Prostate gland (tissue), 2 donors: ENCODE measurements around the gene KRTAP4-2. TPM values are rescaled to one million over a fixed set of nuclear protein-coding genes. Genes with fewer than 3 reads are reported as not detected.
"Not testable (repeated sequence)": the region's sequence is repeated elsewhere in the genome, so short reads cannot be mapped to it uniquely, and the experiment has no call there.

Source experiments
- DNase-seq: peaks from one replicate; pipeline ENCODE4 v3.0.0-alpha.2; 2019; ENCODE audit warnings: low spot score
- H3K27ac ChIP-seq, 2 donors: fragments of 200-600 bp; sonication (generic); 2 replicates each; pipeline ENCODE4 v1.5.1; 2017 to 2019
- H3K27me3 ChIP-seq: fragments of 200-600 bp; sonication (generic); replicated peaks from 2 replicates; pipeline ENCODE4 v1.5.1; 2019; ENCODE audit not compliant: insufficient read depth
- H3K36me3 ChIP-seq, 2 donors: fragments of 200-600 bp; sonication (generic); 1 replicate in 1 of 2; 2 replicates in 1 of 2; pipeline versions ENCODE4 v1.5.1 to v1.8.1; 2017 to 2019
- H3K4me1 ChIP-seq: fragments of 200-600 bp; sonication (generic); replicated peaks from 2 replicates; pipeline ENCODE4 v1.5.1; 2019
- H3K4me3 ChIP-seq, 2 donors: fragments of 200-600 bp; sonication (generic); 2 replicates each; pipeline ENCODE4 v1.5.1; 2017 to 2019
- H3K9me3 ChIP-seq: fragments of 200-600 bp; sonication (generic); 2 replicates; pipeline ENCODE4 v1.5.1; 2017
- CTCF ChIP-seq, 4 experiments: fragments of 200-600 bp in 2 of 4; fragments of 450-650 bp in 2 of 4; sonication (generic) in 2 of 4; IDR thresholded peaks; 1 replicate in 3 of 4; 2 replicates in 1 of 4; pipeline ENCODE4 v1.5.1; 2016 to 2019; ENCODE audit warnings: antibody characterized with exemption in 4 of 4, mild to moderate bottlenecking in 2 of 4, moderate library complexity in 2 of 4
- POLR2A ChIP-seq: fragments of 450-650 bp; IDR thresholded peaks from one replicate; pipeline ENCODE4 v1.6.1; 2016; ENCODE audit warnings: antibody characterized with exemption, mild to moderate bottlenecking
- POLR2AphosphoS5 ChIP-seq: sonication (generic); formaldehyde crosslinking; IDR thresholded peaks from one replicate; pipeline ENCODE4 v1.6.1; 2017; ENCODE audit warnings: antibody characterized with exemption
- WGBS: methylation state at CpG from one replicate; pipeline ENCODE4 v1.1.5; 2018; 5-methylcytosine and 5-hydroxymethylcytosine counted together
- intact Hi-C: fragments of 100-400 bp; cut with DNase I; formaldehyde crosslinking; loops from one replicate; pipeline ENCODE4 v1.14.2; 2022
- total RNA-seq, 2 donors: library from RNA; depleted of rRNA; stranded (reverse); fragments of >200 nt; gene quantifications; one replicate each; pipeline ENCODE4 v1.1.0, GENCODE V29; 2016

KRTAP4-2 gene
- total RNA-seq, 2 donors from 2014 or later, result not detected

- intact Hi-C loops, result no loop called here
- no peak for TF ChIP-seq POLR2A
- no peak for TF ChIP-seq CTCF (IDR thresholded peaks at IDR 0.05)
- no peak for TF ChIP-seq POLR2AphosphoS5
- Histone ChIP-seq H3K4me3 (no peak within 1 kb of the TSS), H3K27me3 (no peaks in the 10 kb centered on the region), H3K36me3 (no peaks in the 10 kb centered on the region), H3K4me1 (no peaks in the 10 kb centered on the region), H3K27ac (no peak within 1 kb of the TSS), H3K9me3 (no peaks in the 10 kb centered on the region)
- WGBS, result 64% methylated on average over 1 of the region's 1 CpG
- no peak for DNase-seq
Measured at GRCh38 chr17:41168121-41168520, 9.9 kb downstream of the KRTAP4-2 start, which contains the start of gene KRTAP4-3. Gene KRTAP4-3 (minus strand): TSS chr17:41168221. CDS start chr17:41168172, 49 bp downstream.

GRCh38 chr17:41167561-41167960 lies 10.5 kb downstream of the KRTAP4-2 start:
- WGBS, result 82% methylated on average over 5 of the region's 7 CpGs
- Histone ChIP-seq H3K9me3 (no peaks in the 10 kb centered on the region), H3K4me3 (no peak overlapping the region), H3K27me3 (no peaks in the 10 kb centered on the region), H3K27ac (no peak overlapping the region), H3K36me3 (no peaks in the 10 kb centered on the region), H3K4me1 (no peaks in the 10 kb centered on the region)
- intact Hi-C loops, result no loop called here
- DNase-seq, result no peak
- TF ChIP-seq CTCF (IDR thresholded peaks at IDR 0.05) (no peak), POLR2AphosphoS5 (no peak), POLR2A (no peak)

GRCh38 chr17:41163828-41164227 lies 14.2 kb downstream of the KRTAP4-2 start:
- DNase-seq, result no peak
- Histone ChIP-seq H3K36me3 (no peaks in the 10 kb centered on the region), H3K4me3 (no peak overlapping the region), H3K27me3 (no peaks in the 10 kb centered on the region), H3K4me1 (no peaks in the 10 kb centered on the region), H3K9me3 (no peaks in the 10 kb centered on the region), H3K27ac (no peak overlapping the region)
- no peak for TF ChIP-seq POLR2A
- no peak for TF ChIP-seq POLR2AphosphoS5
- TF ChIP-seq CTCF (IDR thresholded peaks at IDR 0.05), result no peak
- intact Hi-C loops, result no loop called here
- 71% methylated on average over 7 of the region's 7 CpGs for WGBS

- H3K27me3 ChIP-seq, result no peaks in the 10 kb centered on the region
- DNase-seq, result no peak
- H3K9me3 ChIP-seq, result no peaks in the 10 kb centered on the region
- TF ChIP-seq POLR2A, result no peak
- no peak for TF ChIP-seq POLR2AphosphoS5
- TF ChIP-seq CTCF (IDR thresholded peaks at IDR 0.05), result no peak
- H3K4me3 ChIP-seq, result no peak within 1 kb of the TSS
- intact Hi-C loops, result no loop called here
- no peaks in the 10 kb centered on the region for H3K4me1 ChIP-seq
- H3K27ac ChIP-seq, result no peak within 1 kb of the TSS
- 86% methylated on average over 1 of the region's 1 CpG for WGBS
- H3K36me3 ChIP-seq, result no peaks in the 10 kb centered on the region
Measured at GRCh38 chr17:41160648-41161047, 17.4 kb downstream of the KRTAP4-2 start, which contains the start of gene KRTAP4-4. Gene KRTAP4-4 (minus strand): TSS chr17:41160748. CDS start chr17:41160691, 57 bp downstream.

- H3K4me1 ChIP-seq, H3K9me3 ChIP-seq, intact Hi-C loops, H3K4me3 ChIP-seq, H3K27ac ChIP-seq, DNase-seq, H3K36me3 ChIP-seq, H3K27me3 ChIP-seq: not testable (repeated sequence)
- WGBS, result 100% methylated on average over 3 of the region's 3 CpGs
Measured at GRCh38 chr17:41160190-41160589, 17.8 kb downstream of the KRTAP4-2 start.
